ENCODE results near the gene LIFR. TPM values are rescaled to one million over a fixed set of nuclear protein-coding genes. Genes with fewer than 3 reads are reported as not detected.

The LIFR gene
- polyA plus RNA-seq, 1 of the 3 experiments (the other 2 are of a cell fraction), result 3.8 TPM

DNA sequence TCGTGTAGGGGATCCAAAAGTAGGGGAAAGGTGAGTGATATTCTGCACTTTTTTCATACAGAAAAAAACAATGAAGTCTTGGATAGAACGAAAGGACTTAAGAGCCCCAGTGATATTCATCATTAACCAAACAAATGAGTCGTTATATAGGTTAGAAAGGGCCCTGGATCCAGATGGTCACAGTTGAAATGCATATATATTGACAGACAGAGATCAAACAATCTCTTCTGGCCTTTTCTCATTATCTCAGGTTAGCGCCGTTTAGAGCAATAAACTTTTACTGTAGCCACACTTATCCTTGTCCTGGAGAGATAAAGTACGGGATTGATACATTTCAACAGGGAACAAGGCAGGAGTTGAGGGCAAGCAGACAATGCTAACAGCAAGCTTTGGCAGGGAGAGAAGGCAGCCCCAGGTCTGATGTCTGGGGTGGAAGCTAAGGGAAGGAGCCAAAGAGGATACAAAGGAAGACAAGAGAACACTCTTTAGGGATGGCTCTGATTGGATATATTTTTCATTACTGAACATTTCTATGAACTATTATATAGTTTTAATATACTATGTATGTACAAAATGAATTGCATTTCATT lies 77.0 kb downstream of the LIFR start:
- no peak overlapping the region for H2AFZ ChIP-seq (ENCODE audit: low read depth)
- H4K20me1 ChIP-seq (ENCODE audit: insufficient read depth), result no peaks in the 10 kb centered on the region
- DNase-seq, result no peak
- H3K9me3 ChIP-seq, result no peaks in the 10 kb centered on the region
- no peaks in the 10 kb centered on the region; the same call in 1 of the 2 replicates for H3K9me2 ChIP-seq
- H3K4me2 ChIP-seq, result 0 out of 2 replicates have a peak overlapping the region, but pooled peaks have one; percentile 25
- H3F3A ChIP-seq (replicated peaks; ENCODE audit: insufficient read depth), result peaks cover 3% of the 10 kb centered on the region
- H3K27ac ChIP-seq (ENCODE audit: low read depth in 2 of 2, low read length in 1 of 2), result no peak overlapping the region
- H3K27me3 ChIP-seq (ENCODE audit: insufficient read depth), result no peaks in the 10 kb centered on the region
- H3K36me3 ChIP-seq (replicated peaks in 1 of 2; ENCODE audit: control insufficient read depth in 1 of 2, insufficient read depth in 2 of 2, low read length in 1 of 2), result peaks cover 0 to 14% of the 10 kb centered on the region in 2 experiments
- no peak for TF ChIP-seq FOXM1 (IDR thresholded peaks at IDR 0.05; ENCODE audit: low read depth)
- no peak for TF ChIP-seq SMC3 (IDR thresholded peaks at IDR 0.05; ENCODE audit: low read depth, low read length)
- no peak for TF ChIP-seq EP300 (IDR thresholded peaks at IDR 0.05; ENCODE audit: borderline replicate concordance in 1 of 2, low read depth in 1 of 2, low read length in 1 of 2)
- TF ChIP-seq, protein P1, sequence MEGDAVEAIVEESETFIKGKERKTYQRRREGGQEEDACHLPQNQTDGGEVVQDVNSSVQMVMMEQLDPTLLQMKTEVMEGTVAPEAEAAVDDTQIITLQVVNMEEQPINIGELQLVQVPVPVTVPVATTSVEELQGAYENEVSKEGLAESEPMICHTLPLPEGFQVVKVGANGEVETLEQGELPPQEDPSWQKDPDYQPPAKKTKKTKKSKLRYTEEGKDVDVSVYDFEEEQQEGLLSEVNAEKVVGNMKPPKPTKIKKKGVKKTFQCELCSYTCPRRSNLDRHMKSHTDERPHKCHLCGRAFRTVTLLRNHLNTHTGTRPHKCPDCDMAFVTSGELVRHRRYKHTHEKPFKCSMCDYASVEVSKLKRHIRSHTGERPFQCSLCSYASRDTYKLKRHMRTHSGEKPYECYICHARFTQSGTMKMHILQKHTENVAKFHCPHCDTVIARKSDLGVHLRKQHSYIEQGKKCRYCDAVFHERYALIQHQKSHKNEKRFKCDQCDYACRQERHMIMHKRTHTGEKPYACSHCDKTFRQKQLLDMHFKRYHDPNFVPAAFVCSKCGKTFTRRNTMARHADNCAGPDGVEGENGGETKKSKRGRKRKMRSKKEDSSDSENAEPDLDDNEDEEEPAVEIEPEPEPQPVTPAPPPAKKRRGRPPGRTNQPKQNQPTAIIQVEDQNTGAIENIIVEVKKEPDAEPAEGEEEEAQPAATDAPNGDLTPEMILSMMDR (IDR thresholded peaks at IDR 0.05), result no peak
- TF ChIP-seq, protein P2, sequence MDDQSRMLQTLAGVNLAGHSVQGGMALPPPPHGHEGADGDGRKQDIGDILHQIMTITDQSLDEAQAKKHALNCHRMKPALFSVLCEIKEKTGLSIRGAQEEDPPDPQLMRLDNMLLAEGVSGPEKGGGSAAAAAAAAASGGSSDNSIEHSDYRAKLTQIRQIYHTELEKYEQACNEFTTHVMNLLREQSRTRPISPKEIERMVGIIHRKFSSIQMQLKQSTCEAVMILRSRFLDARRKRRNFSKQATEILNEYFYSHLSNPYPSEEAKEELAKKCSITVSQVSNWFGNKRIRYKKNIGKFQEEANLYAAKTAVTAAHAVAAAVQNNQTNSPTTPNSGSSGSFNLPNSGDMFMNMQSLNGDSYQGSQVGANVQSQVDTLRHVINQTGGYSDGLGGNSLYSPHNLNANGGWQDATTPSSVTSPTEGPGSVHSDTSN (IDR thresholded peaks at IDR 0.05), result no peak
- TF ChIP-seq JUND (IDR thresholded peaks at IDR 0.05), result no peak
- no peak for TF ChIP-seq MEF2A (IDR thresholded peaks at IDR 0.05; ENCODE audit: borderline replicate concordance, low read depth)
- TF ChIP-seq, protein P3, sequence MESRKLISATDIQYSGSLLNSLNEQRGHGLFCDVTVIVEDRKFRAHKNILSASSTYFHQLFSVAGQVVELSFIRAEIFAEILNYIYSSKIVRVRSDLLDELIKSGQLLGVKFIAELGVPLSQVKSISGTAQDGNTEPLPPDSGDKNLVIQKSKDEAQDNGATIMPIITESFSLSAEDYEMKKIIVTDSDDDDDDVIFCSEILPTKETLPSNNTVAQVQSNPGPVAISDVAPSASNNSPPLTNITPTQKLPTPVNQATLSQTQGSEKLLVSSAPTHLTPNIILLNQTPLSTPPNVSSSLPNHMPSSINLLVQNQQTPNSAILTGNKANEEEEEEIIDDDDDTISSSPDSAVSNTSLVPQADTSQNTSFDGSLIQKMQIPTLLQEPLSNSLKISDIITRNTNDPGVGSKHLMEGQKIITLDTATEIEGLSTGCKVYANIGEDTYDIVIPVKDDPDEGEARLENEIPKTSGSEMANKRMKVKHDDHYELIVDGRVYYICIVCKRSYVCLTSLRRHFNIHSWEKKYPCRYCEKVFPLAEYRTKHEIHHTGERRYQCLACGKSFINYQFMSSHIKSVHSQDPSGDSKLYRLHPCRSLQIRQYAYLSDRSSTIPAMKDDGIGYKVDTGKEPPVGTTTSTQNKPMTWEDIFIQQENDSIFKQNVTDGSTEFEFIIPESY (IDR thresholded peaks at IDR 0.05; ENCODE audit: borderline replicate concordance, low read depth), result no peak
- TF ChIP-seq EZH2phosphoT487 (IDR thresholded peaks at IDR 0.05; ENCODE audit: borderline replicate concordance, low read depth), result no peak
- TF ChIP-seq, protein P4, sequence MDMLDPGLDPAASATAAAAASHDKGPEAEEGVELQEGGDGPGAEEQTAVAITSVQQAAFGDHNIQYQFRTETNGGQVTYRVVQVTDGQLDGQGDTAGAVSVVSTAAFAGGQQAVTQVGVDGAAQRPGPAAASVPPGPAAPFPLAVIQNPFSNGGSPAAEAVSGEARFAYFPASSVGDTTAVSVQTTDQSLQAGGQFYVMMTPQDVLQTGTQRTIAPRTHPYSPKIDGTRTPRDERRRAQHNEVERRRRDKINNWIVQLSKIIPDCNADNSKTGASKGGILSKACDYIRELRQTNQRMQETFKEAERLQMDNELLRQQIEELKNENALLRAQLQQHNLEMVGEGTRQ (IDR thresholded peaks at IDR 0.05; ENCODE audit: borderline replicate concordance, low read depth, low read length), result no peak
- TF ChIP-seq, protein P5, sequence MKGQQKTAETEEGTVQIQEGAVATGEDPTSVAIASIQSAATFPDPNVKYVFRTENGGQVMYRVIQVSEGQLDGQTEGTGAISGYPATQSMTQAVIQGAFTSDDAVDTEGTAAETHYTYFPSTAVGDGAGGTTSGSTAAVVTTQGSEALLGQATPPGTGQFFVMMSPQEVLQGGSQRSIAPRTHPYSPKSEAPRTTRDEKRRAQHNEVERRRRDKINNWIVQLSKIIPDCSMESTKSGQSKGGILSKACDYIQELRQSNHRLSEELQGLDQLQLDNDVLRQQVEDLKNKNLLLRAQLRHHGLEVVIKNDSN (IDR thresholded peaks at IDR 0.05; ENCODE audit: borderline replicate concordance, low read depth), result no peak
- no peak for TF ChIP-seq TEAD4 (IDR thresholded peaks at IDR 0.05; ENCODE audit: borderline replicate concordance, insufficient read depth)
- TF ChIP-seq ELF1 (IDR thresholded peaks at IDR 0.05), result no peak
- no peak for TF ChIP-seq CHD2 (IDR thresholded peaks at IDR 0.05; ENCODE audit: low read length, partially characterized antibody)
- no peak for TF ChIP-seq TAF1 (IDR thresholded peaks at IDR 0.05; ENCODE audit: borderline replicate concordance, low read depth, low read length)
- TF ChIP-seq RXRA (IDR thresholded peaks at IDR 0.05; ENCODE audit: borderline replicate concordance, low read depth), result no peak
- TF ChIP-seq YY1 (IDR thresholded peaks at IDR 0.05; ENCODE audit: low read depth), result no peak
- TF ChIP-seq, protein P6, sequence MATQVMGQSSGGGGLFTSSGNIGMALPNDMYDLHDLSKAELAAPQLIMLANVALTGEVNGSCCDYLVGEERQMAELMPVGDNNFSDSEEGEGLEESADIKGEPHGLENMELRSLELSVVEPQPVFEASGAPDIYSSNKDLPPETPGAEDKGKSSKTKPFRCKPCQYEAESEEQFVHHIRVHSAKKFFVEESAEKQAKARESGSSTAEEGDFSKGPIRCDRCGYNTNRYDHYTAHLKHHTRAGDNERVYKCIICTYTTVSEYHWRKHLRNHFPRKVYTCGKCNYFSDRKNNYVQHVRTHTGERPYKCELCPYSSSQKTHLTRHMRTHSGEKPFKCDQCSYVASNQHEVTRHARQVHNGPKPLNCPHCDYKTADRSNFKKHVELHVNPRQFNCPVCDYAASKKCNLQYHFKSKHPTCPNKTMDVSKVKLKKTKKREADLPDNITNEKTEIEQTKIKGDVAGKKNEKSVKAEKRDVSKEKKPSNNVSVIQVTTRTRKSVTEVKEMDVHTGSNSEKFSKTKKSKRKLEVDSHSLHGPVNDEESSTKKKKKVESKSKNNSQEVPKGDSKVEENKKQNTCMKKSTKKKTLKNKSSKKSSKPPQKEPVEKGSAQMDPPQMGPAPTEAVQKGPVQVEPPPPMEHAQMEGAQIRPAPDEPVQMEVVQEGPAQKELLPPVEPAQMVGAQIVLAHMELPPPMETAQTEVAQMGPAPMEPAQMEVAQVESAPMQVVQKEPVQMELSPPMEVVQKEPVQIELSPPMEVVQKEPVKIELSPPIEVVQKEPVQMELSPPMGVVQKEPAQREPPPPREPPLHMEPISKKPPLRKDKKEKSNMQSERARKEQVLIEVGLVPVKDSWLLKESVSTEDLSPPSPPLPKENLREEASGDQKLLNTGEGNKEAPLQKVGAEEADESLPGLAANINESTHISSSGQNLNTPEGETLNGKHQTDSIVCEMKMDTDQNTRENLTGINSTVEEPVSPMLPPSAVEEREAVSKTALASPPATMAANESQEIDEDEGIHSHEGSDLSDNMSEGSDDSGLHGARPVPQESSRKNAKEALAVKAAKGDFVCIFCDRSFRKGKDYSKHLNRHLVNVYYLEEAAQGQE (IDR thresholded peaks at IDR 0.05; ENCODE audit: low read depth, low read length), result no peak
- H3K79me2 ChIP-seq (ENCODE audit: insufficient read depth), result no peaks in the 10 kb centered on the region
- no peak overlapping the region for H3K9ac ChIP-seq
- no peak overlapping the region for H3K4me3 ChIP-seq (ENCODE audit: low read depth in 2 of 2, low read length in 1 of 2)
- WGBS (ENCODE audit: low lambda C conversion rate), result 59% methylated on average over 6 of the region's 6 CpGs
- CTCF ChIA-PET, result interaction anchor here (1.0 kb wide), 1 partner anchor 38 kb away, joined by 3 read pairs; no protein-coding TSS in a partner anchor
- H3K4me1 ChIP-seq (ENCODE audit: control insufficient read depth in 1 of 2, insufficient read depth in 2 of 2, low read depth in 1 of 2, low read length in 1 of 2), result peaks cover 0 to 13% of the 10 kb centered on the region in 2 experiments; a peak in 2 of 4 replicates
- POLR2A ChIA-PET, result no interaction called here

Measured in SK-N-SH (cell line).